WTC11 (cell line): Measurements from ENCODE around the gene SHC2. TPM values are rescaled to one million over a fixed set of nuclear protein-coding genes. Genes with fewer than 3 reads are reported as not detected.

Experiments used
- ATAC-seq: fragments of 200-7000 bp; cut with Tn5 transposase; 2 replicates; pipeline ENCODE4 v1.10.0; 2021; ENCODE audit warnings: mild to moderate bottlenecking, moderate library complexity
- CTCF ChIA-PET: fragments of 300-600 bp; sonication (Branson Sonifier 250); formaldehyde crosslinking; loops from one replicate; lab custom pipeline; 2021; ENCODE audit warnings: antibody characterized with exemption; lab: Charles Lee
- POLR2A ChIA-PET: fragments of 350-600 bp; sonication (Branson Sonifier 250); formaldehyde crosslinking; loops from one replicate; lab custom pipeline; 2021; ENCODE audit warnings: antibody characterized with exemption; lab: Charles Lee
- DNase-seq: peaks from one replicate; pipeline ENCODE4 v3.0.0; 2021; ENCODE audit warnings: low spot score
- H3K27ac Mint-ChIP-seq: 2 replicates; pipeline ENCODE4 v1.8.0; 2021; ENCODE audit warnings: mixed read lengths
- H3K27me3 Mint-ChIP-seq: 2 replicates; pipeline ENCODE4 v1.8.0; 2021; ENCODE audit warnings: low read depth, mild to moderate bottlenecking, moderate library complexity, mixed read lengths
- H3K36me3 Mint-ChIP-seq: 2 replicates; pipeline ENCODE4 v1.8.0; 2021; ENCODE audit warnings: mixed read lengths
- H3K4me1 Mint-ChIP-seq: 2 replicates; pipeline ENCODE4 v1.8.0; 2022; ENCODE audit warnings: mixed read lengths
- H3K4me3 Mint-ChIP-seq: 2 replicates; pipeline ENCODE4 v1.8.0; 2021; ENCODE audit warnings: mild to moderate bottlenecking, moderate library complexity, mixed read lengths
- H3K9me3 Mint-ChIP-seq: 2 replicates; pipeline ENCODE4 v1.8.0; 2021; ENCODE audit warnings: mixed read lengths
- ATF1 ChIP-seq: sonication (generic); formaldehyde crosslinking; IDR thresholded peaks from 2 replicates; pipeline ENCODE4 v1.8.1; 2023; ENCODE audit warnings: mild to moderate bottlenecking, moderate library complexity, missing genetic modification reagents
- ATF3 ChIP-seq: sonication (generic); formaldehyde crosslinking; conservative IDR thresholded peaks from 2 replicates; pipeline ENCODE4 v1.8.1; 2022; ENCODE audit warnings: mild to moderate bottlenecking, missing genetic modification reagents
- CBFB ChIP-seq: sonication (generic); formaldehyde crosslinking; IDR thresholded peaks from 2 replicates; pipeline ENCODE4 v1.8.1; 2022; ENCODE audit warnings: mild to moderate bottlenecking, low read depth, missing genetic modification reagents
- CREM ChIP-seq: sonication (generic); formaldehyde crosslinking; IDR thresholded peaks from 2 replicates; pipeline ENCODE4 v1.8.1; 2022; ENCODE audit warnings: mild to moderate bottlenecking, missing genetic modification reagents, moderate library complexity
- ELF4 ChIP-seq: sonication (generic); formaldehyde crosslinking; IDR thresholded peaks from 2 replicates; pipeline ENCODE4 v1.8.1; 2022; ENCODE audit warnings: low read depth, mild to moderate bottlenecking, moderate library complexity, missing genetic modification reagents
- ERG ChIP-seq: fragments of 250-450 bp; sonication (Bioruptor Pico); IDR thresholded peaks from 2 replicates; pipeline ENCODE4 v1.8.0; 2021; ENCODE audit warnings: mild to moderate bottlenecking
- IRF1 ChIP-seq: sonication (generic); formaldehyde crosslinking; IDR thresholded peaks from 2 replicates; pipeline ENCODE4 v1.8.0; 2023; ENCODE audit warnings: missing genetic modification reagents
- MAX ChIP-seq: sonication (generic); formaldehyde crosslinking; IDR thresholded peaks from 2 replicates; pipeline ENCODE4 v1.8.0; 2022; ENCODE audit warnings: mild to moderate bottlenecking, missing genetic modification reagents
- MYBL2 ChIP-seq: sonication (generic); formaldehyde crosslinking; IDR thresholded peaks from 2 replicates; pipeline ENCODE4 v1.8.1; 2023; ENCODE audit warnings: mild to moderate bottlenecking, moderate library complexity, missing genetic modification reagents
- NR1H2 ChIP-seq: sonication (generic); formaldehyde crosslinking; IDR thresholded peaks from 2 replicates; pipeline ENCODE4 v1.9.0; 2021; ENCODE audit warnings: mild to moderate bottlenecking, moderate library complexity, missing genetic modification reagents
- RORB ChIP-seq: fragments of 250-450 bp; sonication (Bioruptor Pico); IDR thresholded peaks from 2 replicates; pipeline ENCODE4 v1.9.0; 2021; ENCODE audit warnings: mild to moderate bottlenecking
- SP1 ChIP-seq: sonication (generic); formaldehyde crosslinking; conservative IDR thresholded peaks from 2 replicates; pipeline ENCODE4 v1.8.1; 2022; ENCODE audit warnings: missing genetic modification reagents
- TCF7 ChIP-seq: sonication (generic); formaldehyde crosslinking; IDR thresholded peaks from 2 replicates; pipeline ENCODE4 v1.8.0; 2022; ENCODE audit warnings: mild to moderate bottlenecking, low read depth, missing genetic modification reagents, moderate library complexity
- ZBTB21 ChIP-seq: sonication (generic); formaldehyde crosslinking; IDR thresholded peaks from 2 replicates; pipeline ENCODE4 v1.8.1; 2023; ENCODE audit warnings: mild to moderate bottlenecking, missing genetic modification reagents, borderline replicate concordance
- ZNF121 ChIP-seq: sonication (generic); formaldehyde crosslinking; IDR thresholded peaks from 2 replicates; pipeline ENCODE4 v1.8.0; 2023; ENCODE audit warnings: missing genetic modification reagents
- ZNF138 ChIP-seq: sonication (generic); formaldehyde crosslinking; conservative IDR thresholded peaks from 2 replicates; pipeline ENCODE4 v1.8.1; 2022; ENCODE audit warnings: mild to moderate bottlenecking, moderate library complexity, missing genetic modification reagents
- ZSCAN18 ChIP-seq: fragments of 250-450 bp; sonication (Bioruptor Pico); IDR thresholded peaks from 2 replicates; pipeline ENCODE4 v2.1.2; 2022; ENCODE audit warnings: mild to moderate bottlenecking, moderate library complexity
- total RNA-seq: library from RNA; stranded (reverse); gene quantifications from 3 replicates; pipeline ENCODE4 v1.2.3, GENCODE V29; 2021
- TF ChIP-seq, protein P1 (sequence below): sonication (generic); formaldehyde crosslinking; IDR thresholded peaks from 2 replicates; pipeline ENCODE4 v1.8.0; 2022; ENCODE audit warnings: missing genetic modification reagents
- TF ChIP-seq, protein P2 (sequence below): sonication (generic); formaldehyde crosslinking; IDR thresholded peaks from 2 replicates; pipeline ENCODE4 v1.8.1; 2022; ENCODE audit warnings: missing genetic modification reagents, borderline replicate concordance
- TF ChIP-seq, protein P3 (sequence below): fragments of 250-450 bp; sonication (Bioruptor Pico); IDR thresholded peaks from 2 replicates; pipeline ENCODE4 v1.9.0; 2021; ENCODE audit warnings: mild to moderate bottlenecking, borderline replicate concordance

SHC2 gene
- total RNA-seq, 1 experiment from 2014 or later, result 8.4 TPM

DNA sequence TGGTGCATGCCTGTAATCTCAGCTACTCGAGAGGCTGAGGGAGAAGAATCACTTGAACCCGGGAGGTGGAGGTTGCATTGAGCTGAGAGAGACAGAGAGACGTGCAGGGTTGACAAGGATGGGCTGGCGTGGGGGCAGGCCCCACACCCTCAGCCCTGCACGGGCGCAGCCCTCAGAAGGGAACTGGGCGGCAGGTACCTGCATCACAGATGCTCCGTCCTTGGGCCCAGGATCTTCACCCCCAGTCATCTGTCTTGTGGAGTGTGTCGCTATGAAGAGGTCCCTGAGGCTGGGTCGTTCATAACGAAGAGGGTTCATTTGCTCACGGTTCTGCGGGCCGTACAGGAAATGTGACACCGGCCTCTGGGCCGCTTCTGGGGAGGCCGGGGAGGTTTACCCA, 72.1 kb downstream of the SHC2 start:
- Mint-ChIP-seq H3K9me3 (peaks cover 13% of the 10 kb centered on the region), H3K27me3 (peaks cover 10% of the 10 kb centered on the region), H3K4me1 (peaks cover 26% of the 10 kb centered on the region), H3K36me3 (peaks cover 5% of the 10 kb centered on the region; the same call in 1 of the 2 replicates), H3K4me3 (no peak overlapping the region), H3K27ac (no peak overlapping the region)
- no peak for ATAC-seq
- peak; percentile 8 for DNase-seq
- TF ChIP-seq ZBTB21 (CRISPR knock-in tag) (no peak), MYBL2 (CRISPR knock-in tag) (no peak), ATF1 (no peak), ATF3 (CRISPR knock-in tag) (no peak), ZSCAN18 (CRISPR knock-in tag) (no peak), SP1 (no peak), RORB (CRISPR knock-in tag) (no peak)
- POLR2A ChIA-PET, result interaction anchor here (0.6 to 1.5 kb wide), 2 partner anchors 74 to 122 kb away, joined by 4 to 7 read pairs; no protein-coding TSS in a partner anchor
- CTCF ChIA-PET, result interaction anchor here (0.6 to 2.2 kb wide), 7 partner anchors 24 to 142 kb away, joined by 4 to 7 read pairs (median 6); no protein-coding TSS in a partner anchor

DNA sequence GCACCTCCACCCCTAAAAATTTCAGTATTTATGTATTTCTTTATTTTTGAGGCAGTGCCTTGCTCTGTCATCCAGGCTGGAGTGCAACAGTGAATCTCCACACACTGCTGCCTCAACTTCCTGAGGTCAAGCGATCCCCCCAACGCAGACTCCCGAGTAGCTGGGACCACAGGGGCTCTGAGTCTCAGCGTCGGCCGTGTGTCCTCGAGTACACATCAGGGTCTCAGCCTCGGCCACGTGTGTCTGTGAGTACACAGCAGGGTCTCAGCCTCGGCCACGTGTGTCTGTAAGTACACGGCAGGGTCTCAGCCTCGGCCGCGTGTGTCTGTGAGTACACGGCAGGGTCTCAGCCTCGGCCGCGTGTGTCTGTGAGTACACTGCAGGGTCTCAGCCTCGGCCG, 73.1 kb downstream of the SHC2 start:
- Mint-ChIP-seq H3K4me1 (peaks cover 28% of the 10 kb centered on the region), H3K27me3 (peaks cover 12% of the 10 kb centered on the region), H3K36me3 (no peaks in the 10 kb centered on the region), H3K4me3 (no peak overlapping the region), H3K27ac (no peak overlapping the region), H3K9me3 (peaks cover 6% of the 10 kb centered on the region)
- no peak for ATAC-seq
- ChIA-PET CTCF (interaction anchor here (0.8 to 1.0 kb wide), 2 partner anchors 105 to 123 kb away, joined by 3 to 4 read pairs; no protein-coding TSS in a partner anchor), POLR2A (no interaction called here)
- no peak for DNase-seq
- no peak for TF ChIP-seq ZNF121 (CRISPR knock-in tag)
- TF ChIP-seq IRF1 (CRISPR knock-in tag), result no peak
- TF ChIP-seq CREM (CRISPR knock-in tag), result no peak
- TF ChIP-seq, protein P1, sequence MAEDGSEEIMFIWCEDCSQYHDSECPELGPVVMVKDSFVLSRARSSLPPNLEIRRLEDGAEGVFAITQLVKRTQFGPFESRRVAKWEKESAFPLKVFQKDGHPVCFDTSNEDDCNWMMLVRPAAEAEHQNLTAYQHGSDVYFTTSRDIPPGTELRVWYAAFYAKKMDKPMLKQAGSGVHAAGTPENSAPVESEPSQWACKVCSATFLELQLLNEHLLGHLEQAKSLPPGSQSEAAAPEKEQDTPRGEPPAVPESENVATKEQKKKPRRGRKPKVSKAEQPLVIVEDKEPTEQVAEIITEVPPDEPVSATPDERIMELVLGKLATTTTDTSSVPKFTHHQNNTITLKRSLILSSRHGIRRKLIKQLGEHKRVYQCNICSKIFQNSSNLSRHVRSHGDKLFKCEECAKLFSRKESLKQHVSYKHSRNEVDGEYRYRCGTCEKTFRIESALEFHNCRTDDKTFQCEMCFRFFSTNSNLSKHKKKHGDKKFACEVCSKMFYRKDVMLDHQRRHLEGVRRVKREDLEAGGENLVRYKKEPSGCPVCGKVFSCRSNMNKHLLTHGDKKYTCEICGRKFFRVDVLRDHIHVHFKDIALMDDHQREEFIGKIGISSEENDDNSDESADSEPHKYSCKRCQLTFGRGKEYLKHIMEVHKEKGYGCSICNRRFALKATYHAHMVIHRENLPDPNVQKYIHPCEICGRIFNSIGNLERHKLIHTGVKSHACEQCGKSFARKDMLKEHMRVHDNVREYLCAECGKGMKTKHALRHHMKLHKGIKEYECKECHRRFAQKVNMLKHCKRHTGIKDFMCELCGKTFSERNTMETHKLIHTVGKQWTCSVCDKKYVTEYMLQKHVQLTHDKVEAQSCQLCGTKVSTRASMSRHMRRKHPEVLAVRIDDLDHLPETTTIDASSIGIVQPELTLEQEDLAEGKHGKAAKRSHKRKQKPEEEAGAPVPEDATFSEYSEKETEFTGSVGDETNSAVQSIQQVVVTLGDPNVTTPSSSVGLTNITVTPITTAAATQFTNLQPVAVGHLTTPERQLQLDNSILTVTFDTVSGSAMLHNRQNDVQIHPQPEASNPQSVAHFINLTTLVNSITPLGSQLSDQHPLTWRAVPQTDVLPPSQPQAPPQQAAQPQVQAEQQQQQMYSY (CRISPR knock-in tag), result no peak
- TF ChIP-seq NR1H2 (CRISPR knock-in tag), result no peak
- TF ChIP-seq CBFB (CRISPR knock-in tag), result no peak
- no peak for TF ChIP-seq ELF4 (CRISPR knock-in tag)
- TF ChIP-seq MAX (CRISPR knock-in tag), result no peak
- TF ChIP-seq, protein P2, sequence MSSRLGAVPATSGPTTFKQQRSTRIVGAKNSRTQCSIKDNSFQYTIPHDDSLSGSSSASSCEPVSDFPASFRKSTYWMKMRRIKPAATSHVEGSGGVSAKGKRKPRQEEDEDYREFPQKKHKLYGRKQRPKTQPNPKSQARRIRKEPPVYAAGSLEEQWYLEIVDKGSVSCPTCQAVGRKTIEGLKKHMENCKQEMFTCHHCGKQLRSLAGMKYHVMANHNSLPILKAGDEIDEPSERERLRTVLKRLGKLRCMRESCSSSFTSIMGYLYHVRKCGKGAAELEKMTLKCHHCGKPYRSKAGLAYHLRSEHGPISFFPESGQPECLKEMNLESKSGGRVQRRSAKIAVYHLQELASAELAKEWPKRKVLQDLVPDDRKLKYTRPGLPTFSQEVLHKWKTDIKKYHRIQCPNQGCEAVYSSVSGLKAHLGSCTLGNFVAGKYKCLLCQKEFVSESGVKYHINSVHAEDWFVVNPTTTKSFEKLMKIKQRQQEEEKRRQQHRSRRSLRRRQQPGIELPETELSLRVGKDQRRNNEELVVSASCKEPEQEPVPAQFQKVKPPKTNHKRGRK (CRISPR knock-in tag), result no peak
- TF ChIP-seq, protein P3, sequence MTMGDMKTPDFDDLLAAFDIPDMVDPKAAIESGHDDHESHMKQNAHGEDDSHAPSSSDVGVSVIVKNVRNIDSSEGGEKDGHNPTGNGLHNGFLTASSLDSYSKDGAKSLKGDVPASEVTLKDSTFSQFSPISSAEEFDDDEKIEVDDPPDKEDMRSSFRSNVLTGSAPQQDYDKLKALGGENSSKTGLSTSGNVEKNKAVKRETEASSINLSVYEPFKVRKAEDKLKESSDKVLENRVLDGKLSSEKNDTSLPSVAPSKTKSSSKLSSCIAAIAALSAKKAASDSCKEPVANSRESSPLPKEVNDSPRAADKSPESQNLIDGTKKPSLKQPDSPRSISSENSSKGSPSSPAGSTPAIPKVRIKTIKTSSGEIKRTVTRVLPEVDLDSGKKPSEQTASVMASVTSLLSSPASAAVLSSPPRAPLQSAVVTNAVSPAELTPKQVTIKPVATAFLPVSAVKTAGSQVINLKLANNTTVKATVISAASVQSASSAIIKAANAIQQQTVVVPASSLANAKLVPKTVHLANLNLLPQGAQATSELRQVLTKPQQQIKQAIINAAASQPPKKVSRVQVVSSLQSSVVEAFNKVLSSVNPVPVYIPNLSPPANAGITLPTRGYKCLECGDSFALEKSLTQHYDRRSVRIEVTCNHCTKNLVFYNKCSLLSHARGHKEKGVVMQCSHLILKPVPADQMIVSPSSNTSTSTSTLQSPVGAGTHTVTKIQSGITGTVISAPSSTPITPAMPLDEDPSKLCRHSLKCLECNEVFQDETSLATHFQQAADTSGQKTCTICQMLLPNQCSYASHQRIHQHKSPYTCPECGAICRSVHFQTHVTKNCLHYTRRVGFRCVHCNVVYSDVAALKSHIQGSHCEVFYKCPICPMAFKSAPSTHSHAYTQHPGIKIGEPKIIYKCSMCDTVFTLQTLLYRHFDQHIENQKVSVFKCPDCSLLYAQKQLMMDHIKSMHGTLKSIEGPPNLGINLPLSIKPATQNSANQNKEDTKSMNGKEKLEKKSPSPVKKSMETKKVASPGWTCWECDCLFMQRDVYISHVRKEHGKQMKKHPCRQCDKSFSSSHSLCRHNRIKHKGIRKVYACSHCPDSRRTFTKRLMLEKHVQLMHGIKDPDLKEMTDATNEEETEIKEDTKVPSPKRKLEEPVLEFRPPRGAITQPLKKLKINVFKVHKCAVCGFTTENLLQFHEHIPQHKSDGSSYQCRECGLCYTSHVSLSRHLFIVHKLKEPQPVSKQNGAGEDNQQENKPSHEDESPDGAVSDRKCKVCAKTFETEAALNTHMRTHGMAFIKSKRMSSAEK (CRISPR knock-in tag), result no peak
- no peak for TF ChIP-seq ZNF138 (CRISPR knock-in tag)
- TF ChIP-seq ERG (CRISPR knock-in tag), result no peak
- TF ChIP-seq TCF7, result no peak
